ENCODE results near the gene CDK6.

The CDK6 gene

GRCh38 chr7:92627956-92628355 is 208.4 kb downstream of the CDK6 start:
- TF ChIP-seq CTCF (IDR thresholded peaks at IDR 0.05; ENCODE audit: low read depth, low read length, missing control alignments), result no peak
- no peak overlapping the region for H3K27ac ChIP-seq
- H3K27me3 ChIP-seq (replicated peaks), result no peaks in the 10 kb centered on the region
- H3K4me3 ChIP-seq (ENCODE audit: low read depth, low read length), result no peak overlapping the region
- H3K36me3 ChIP-seq (replicated peaks), result peaks cover 9% of the 10 kb centered on the region
- DNase-seq, result no peak
- in situ Hi-C loops (cut with HindIII; ENCODE audit: low pct_ligation_motif_present, low sequenced_read_pairs), result no loop called here

- Histone ChIP-seq H3K27ac (peak overlapping the region; percentile 35), H3K27me3 (replicated peaks) (no peaks in the 10 kb centered on the region), H3K36me3 (replicated peaks) (peaks cover 9% of the 10 kb centered on the region), H3K4me3 (ENCODE audit: low read depth, low read length) (no peak overlapping the region)
- in situ Hi-C loops (cut with HindIII; ENCODE audit: low pct_ligation_motif_present, low sequenced_read_pairs), result no loop called here
- DNase-seq, result no peak
- no peak for TF ChIP-seq CTCF (IDR thresholded peaks at IDR 0.05; ENCODE audit: low read depth, low read length, missing control alignments)
These were observed 210.0 kb downstream of the CDK6 start for GRCh38 chr7:92626281-92626809.

GRCh38 chr7:92625617-92626016 is 210.8 kb downstream of the CDK6 start:
- Histone ChIP-seq H3K36me3 (replicated peaks) (peaks cover 9% of the 10 kb centered on the region), H3K27me3 (replicated peaks) (no peaks in the 10 kb centered on the region), H3K27ac (peak overlapping the region; percentile 55), H3K4me3 (ENCODE audit: low read depth, low read length) (no peak overlapping the region)
- in situ Hi-C loops (cut with HindIII; ENCODE audit: low pct_ligation_motif_present, low sequenced_read_pairs), result no loop called here
- TF ChIP-seq CTCF (IDR thresholded peaks at IDR 0.05; ENCODE audit: low read depth, low read length, missing control alignments), result no peak
- DNase-seq, result no peak

GRCh38 chr7:92624298-92624996 is 211.9 kb downstream of the CDK6 start:
- in situ Hi-C loops (cut with HindIII; ENCODE audit: low pct_ligation_motif_present, low sequenced_read_pairs), result no loop called here
- H3K36me3 ChIP-seq (replicated peaks), result peaks cover 9% of the 10 kb centered on the region

GRCh38 chr7:92623544-92623943 is 212.8 kb downstream of the CDK6 start:
- H3K36me3 ChIP-seq (replicated peaks), result peaks cover 7% of the 10 kb centered on the region
- DNase-seq, result no peak
- no peaks in the 10 kb centered on the region for H3K27me3 ChIP-seq (replicated peaks)
- in situ Hi-C loops (cut with HindIII; ENCODE audit: low pct_ligation_motif_present, low sequenced_read_pairs), result no loop called here
- H3K27ac ChIP-seq, result no peak overlapping the region
- TF ChIP-seq CTCF (IDR thresholded peaks at IDR 0.05; ENCODE audit: low read depth, low read length, missing control alignments), result no peak
- no peak overlapping the region for H3K4me3 ChIP-seq (ENCODE audit: low read depth, low read length)

More at GRCh38 chr7:92624298-92624996, 211.9 kb downstream of the CDK6 start:
- no peak overlapping the region for H3K4me3 ChIP-seq (ENCODE audit: low read depth, low read length)
- TF ChIP-seq CTCF (IDR thresholded peaks at IDR 0.05; ENCODE audit: low read depth, low read length, missing control alignments), result no peak
- H3K27ac ChIP-seq, result peak overlapping the region; percentile 55
- DNase-seq, result no peak
- no peaks in the 10 kb centered on the region for H3K27me3 ChIP-seq (replicated peaks)
